Measurements from ENCODE around the gene MPZL1.
"Not testable (repeated sequence)": the region's sequence is repeated elsewhere in the genome, so short reads cannot be mapped to it uniquely, and the experiment has no call there.

The MPZL1 gene

DNA sequence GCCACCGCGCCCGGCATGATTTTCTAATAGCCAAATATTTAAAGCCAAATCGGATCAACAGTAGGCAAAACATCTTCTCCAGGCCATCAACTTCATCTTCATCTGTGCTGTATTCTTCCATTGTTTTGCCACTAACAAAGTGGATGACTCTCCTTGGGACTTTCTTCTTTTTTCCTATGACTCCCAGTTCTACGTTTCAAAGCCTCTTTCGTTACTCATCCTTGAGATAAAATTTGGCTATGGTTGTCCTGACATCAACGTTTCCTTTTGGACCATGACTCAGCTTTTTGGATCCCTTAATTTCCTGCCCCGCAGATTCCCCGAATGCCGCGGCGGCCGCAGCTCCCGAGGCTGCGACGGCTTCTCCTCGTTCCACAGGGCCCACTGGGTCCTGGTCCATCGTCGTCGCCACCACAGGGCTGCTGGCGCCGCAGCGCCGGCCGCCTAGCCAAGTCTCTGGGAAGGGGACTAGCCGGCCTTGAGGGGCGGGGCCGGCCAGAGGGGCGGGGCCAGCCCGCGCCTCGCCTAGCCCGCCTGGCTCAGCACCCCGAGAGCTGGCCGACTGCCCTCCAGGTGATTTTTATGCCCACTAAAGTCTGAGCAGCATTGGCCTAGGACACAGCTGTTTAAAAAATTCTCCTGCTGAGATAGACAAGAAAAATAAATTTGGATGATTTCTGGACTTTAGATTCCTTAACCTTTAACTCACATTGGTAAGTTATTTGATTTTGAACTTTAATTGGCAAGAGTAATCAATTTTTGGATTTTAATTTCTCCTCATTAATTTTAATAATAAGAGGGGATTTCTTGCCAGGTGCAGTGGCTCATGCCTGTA is 98.3 kb downstream of the MPZL1 start:
- DNase-seq = no peak

DNA sequence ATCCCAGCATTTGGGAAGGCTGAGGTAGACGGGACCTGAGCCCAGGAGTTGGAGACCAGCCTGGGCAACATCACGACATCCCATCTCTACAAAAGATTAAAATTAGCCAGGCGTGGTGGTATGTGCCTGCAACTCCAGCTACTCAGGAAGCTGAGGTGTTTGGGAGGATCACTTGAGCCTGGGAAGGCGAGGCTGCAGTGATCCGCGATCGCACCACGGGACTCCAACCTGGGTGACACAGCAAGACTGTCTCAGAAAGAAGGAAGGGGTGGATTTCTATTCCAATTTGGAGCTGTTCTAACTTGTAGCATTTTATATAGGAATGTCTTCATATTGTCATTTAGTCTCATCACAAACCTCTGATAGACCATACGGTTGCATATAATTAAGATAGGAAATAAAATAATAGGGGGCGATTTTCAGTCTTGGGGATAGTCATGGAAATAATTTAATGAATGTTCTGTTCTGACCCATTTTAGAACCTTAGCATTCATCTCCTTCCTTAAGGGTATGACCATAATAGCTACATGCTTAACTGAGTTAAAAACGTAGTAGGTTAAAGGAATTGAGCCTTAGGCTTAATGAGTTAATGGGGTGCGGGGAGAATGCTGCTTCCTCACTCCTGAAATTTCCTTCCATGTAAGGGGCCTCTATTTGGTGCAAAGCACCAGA is 99.0 kb downstream of the MPZL1 start:
- no peak for DNase-seq

DNA sequence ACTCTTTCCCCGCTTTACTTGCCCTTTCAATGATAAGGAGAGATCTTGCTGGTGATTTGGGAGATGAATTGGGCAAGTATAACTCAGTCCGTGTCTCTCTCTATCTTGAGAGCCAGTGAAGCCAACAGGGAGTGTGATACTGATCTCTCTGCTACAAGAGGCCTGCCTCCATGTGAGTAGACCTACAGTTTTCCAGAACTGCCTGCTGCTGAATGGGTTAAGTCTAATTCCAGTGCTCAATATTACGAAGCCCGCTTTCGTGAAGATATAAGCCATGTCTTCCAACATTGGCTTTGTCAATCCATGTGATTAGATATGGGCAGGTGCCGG is 99.5 kb downstream of the MPZL1 start:
- no peak for DNase-seq

DNA sequence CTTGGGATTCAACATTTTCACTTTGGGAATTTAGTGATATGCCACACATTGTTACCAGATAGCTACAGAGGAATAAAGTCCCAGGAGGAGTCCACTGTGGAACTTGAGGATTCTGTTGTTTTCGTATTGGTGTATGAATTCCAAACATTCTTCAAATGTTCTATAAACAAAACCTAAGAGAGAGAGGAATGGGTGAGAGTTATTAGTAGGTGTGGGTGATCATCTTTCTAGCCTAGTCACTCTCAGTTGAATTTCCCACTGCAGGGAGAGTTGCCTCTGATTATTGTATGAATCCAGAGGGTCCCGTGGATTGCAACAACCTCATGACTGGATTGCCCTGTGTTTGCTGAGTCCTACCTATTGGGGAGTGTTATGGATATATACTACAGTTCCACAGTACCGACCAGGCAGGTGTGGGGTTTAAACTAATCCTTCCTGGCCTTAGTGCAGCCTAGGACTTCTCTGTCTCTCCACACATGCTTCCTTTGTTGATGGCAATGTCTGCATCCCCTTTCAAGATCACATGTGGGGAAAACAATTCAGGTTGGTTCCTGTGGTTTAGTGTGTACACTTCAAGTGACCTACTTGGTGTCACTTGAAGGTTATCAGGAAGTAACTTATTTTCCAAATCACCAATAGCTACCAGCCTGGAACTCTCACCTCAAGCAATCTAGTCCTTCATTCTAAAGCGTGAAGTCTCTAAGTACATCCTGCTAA is 100.3 kb downstream of the MPZL1 start:
- DNase-seq = no peak

DNA sequence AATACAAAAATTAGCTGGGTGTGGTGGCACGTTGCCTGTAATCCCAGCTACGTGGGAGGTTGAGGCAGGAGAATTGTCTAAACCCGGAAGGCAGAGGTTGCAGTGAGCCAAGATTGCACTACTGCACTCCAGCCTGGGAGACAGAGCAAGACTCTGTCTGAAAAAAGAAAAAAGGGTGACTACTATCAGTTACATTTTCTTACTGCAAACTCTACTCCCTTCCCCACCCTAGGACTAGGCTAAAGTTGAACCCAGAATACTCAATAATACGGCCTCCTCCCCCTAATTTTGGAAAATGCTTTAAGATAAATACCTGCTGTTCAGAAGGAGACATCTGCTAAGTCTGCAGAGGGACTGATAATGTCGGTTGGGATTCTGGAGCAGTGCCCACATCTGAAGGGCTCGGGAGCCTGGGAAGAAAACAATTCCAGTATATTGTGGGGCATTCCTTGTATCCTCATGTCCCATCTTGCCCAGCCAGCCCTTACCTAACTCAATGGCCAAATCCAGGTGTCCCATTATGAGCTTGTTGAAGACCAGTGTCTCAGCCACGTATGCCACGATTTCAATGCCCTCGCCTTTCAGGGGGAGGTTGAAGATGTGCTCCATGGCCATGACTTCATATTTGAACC is 102.5 kb downstream of the MPZL1 start:
- no peak for DNase-seq

DNA sequence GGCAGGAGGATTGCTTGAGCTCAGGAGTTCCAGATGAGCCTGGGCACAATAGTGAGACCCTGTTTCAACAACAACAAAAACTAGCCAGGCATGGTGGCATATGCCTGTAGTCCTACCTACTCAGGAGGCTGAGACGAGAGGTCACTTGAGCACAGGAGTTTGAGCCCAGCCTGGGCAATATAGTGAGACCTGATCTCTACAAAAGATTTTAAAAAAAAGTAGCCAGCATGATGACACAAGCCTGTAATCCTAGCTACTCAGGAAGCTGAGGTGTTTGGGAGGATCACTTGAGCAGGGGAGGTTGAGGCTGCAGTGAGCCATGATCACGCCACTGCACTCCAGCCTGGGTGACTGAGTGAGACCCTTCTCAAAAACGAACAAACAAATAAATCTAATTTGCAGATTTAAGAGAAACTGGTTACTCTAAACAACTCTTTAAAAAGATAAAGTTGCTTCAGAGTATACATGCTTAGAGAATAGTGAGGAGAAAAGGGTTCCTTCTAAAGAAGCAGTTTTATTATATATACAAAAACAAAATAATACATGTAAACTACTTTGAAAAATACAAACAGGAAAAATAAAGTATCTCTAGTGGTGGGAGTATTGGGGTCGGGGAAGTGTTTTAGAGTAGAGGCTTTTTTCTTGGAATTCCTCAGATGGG is 103.8 kb downstream of the MPZL1 start:
- no peak for DNase-seq

DNA sequence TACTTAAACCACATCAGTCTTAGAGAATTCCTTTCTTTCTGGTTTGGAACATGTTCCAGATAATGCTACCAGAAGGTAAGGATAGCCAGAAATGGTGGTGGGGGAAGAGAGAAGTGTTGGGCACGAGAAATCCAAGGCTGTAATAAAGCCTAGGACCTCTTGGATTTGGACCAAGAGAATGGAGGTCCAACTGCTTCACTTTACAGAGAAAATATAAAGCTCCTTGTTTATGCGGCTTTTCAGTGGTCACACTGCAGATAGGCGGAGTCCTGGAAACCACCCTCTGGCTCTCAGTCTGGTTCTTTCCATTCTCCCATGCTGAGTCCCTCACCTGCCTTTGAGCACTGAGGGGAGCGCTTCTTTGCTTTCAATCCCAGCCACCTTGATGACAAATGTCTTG is 104.3 kb downstream of the MPZL1 start:
- DNase-seq = no peak

DNA sequence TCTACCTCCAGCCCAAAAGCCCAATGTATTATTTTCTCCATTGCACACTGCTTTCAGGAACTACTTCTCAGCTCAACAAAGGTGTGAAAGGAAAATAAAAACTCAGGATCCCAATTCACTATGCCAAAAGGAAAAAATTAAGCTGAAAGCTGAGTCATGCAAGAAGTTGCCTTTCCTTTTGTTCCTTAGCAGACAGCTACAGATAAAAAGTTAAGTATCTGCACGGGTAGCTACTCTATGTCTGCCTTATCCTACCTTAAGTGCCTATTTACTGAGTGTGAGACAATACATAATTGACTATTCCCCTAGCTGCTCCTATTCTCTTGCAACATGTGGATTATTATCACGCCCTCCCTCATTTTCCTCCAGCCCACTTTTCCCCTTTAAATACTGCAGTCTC is 108.1 kb downstream of the MPZL1 start:
- DNase-seq = no peak

DNA sequence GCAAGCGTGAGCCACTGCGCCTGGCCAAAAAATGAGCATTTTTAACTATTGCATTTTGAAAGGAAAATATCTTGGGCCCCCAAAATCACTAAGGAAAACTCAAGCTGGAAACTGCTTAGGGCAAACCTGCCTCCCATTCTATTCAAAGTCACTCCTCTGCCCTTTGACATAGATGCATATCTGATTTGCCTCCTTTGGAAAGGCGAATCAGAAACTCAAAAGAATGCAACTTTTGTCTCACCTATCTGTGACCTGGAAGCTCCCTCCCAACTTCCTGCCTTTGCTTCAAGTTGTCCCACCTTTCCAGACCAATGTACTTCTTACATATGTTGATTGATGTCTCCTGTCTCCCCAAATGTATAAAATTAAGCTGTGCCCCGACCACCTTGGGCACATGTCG is 108.9 kb downstream of the MPZL1 start:
- not testable (repeated sequence) for DNase-seq

DNA sequence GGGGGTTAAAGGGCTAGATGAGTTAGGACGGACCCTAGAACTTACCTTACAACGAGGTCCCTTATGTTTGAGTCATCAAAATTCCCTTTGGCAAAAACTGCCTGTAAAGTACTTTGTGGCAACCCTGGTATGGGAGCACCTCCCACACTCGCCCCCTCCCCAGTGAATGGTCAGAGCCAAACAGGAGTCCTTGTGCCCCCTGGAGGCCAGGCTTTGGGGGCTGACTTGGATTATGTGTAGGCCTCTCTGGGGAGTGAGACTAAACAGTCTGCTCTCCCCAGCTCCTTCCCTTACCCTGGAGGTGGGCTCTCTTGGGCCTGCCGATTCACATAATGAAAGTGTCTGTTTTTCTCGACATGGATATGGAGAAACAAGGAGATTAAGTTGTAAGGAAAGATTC is 110.9 kb downstream of the MPZL1 start:
- no peak for DNase-seq

DNA sequence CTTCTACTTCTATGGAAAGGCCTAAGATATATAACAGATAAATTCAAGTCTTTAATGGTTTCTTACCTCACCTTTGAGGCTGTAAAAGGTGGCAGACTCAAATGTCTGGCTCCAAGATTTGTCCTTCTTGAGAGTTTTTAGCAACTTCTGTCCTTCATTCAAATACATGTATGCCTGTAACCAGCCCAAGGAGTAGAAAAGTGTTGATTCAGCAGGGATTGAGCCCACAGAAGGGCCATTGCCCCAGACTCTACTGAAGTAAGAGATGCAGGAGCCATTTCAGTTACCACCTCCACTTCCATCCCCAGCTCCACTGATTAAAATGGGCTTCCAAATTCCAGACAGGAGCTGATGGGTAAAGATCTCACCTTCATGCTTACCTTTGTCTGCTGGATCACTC is 112.1 kb downstream of the MPZL1 start:
- no peak for DNase-seq

DNA sequence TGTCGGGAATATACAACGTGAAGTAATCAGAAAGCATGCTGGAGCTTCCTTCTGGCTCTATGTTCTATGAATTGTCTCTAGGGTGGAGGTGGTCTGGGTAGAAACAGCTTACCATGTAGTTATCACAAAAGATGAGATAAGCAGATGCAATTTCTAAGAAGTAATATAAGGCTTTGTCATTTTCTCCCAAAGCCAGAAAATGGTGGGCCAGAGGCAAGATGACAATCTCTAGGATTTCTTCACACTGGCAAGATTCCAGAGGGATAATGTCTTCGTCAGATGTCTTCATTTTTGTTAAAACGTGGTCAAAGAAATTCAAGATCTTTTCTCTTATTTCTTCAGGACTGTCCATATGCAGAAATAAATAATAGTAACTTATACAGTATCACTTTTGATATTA is 114.4 kb downstream of the MPZL1 start:
- no peak for DNase-seq

DNA sequence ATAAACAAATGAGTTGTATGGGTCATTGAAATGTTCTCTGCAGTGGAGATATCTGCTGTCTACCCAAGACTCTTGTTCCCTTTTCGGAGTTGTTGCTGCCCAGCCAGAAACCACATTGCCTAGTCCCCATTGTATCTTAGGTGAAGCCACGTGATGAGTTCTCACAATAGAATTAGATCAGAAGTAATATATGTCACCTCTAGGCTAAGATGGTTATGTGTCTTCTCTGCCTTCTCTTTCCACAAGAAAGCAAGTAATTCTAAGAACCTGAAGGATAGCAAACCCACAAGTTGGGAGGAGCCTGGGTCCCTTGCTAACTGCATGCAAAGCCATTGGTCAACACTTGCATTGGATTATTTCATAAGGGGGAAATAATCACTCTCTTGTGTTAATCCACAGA is 115.5 kb downstream of the MPZL1 start:
- no peak for DNase-seq

DNA sequence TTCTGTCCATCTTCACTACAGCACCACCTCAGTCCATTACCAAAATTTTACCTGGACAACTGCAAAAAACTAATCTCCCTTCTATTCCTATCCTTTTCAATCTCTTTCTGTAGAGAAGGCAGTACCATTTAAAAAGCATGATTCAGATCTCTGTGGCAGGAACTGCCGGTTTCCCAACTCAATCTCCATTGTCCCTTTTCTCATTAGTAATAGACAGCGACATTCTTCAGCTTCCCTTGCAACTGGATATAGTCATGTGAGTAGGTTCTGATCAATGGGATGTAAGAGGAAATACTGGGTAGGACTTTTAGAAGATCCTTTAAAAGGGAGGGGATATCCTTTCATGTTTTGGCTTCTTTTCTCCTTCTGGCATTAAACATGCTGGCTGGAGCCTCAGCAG is 117.2 kb downstream of the MPZL1 start:
- DNase-seq = no peak

All from CD4-positive, alpha-beta T cell treated with Interleukin-4 for 4 hours (primary cell).